Measurements from ENCODE around the gene ADGRL3.

The ADGRL3 gene

GRCh38 chr4:61549336-61549735 is 349.2 kb downstream of the ADGRL3 start:
- Histone ChIP-seq H3K4me3 (ENCODE audit: low read length) (no peak overlapping the region), H3K27me3 (ENCODE audit: control insufficient read depth, insufficient read depth, low read length) (no peaks in the 10 kb centered on the region), H3K4me1 (ENCODE audit: control insufficient read depth, insufficient read depth, low read length) (peaks cover 4% of the 10 kb centered on the region), H3K9me3 (ENCODE audit: control insufficient read depth, low read length) (no peaks in the 10 kb centered on the region), H3K36me3 (ENCODE audit: control insufficient read depth, insufficient read depth, low read length) (no peaks in the 10 kb centered on the region), H3K9ac (ENCODE audit: low read length) (no peak overlapping the region)

- no peaks in the 10 kb centered on the region for H3K36me3 ChIP-seq (ENCODE audit: control insufficient read depth, insufficient read depth, low read length)
- peaks cover 20% of the 10 kb centered on the region for H3K4me1 ChIP-seq (ENCODE audit: control insufficient read depth, insufficient read depth, low read length)
- H3K27me3 ChIP-seq (ENCODE audit: control insufficient read depth, insufficient read depth, low read length): no peaks in the 10 kb centered on the region
- no peak overlapping the region for H3K4me3 ChIP-seq (ENCODE audit: low read length)
- no peak overlapping the region for H3K9ac ChIP-seq (ENCODE audit: low read length)
- no peaks in the 10 kb centered on the region for H3K9me3 ChIP-seq (ENCODE audit: control insufficient read depth, low read length)
Observed at GRCh38 chr4:61553557-61554125, 353.5 kb downstream of the ADGRL3 start.

DNA sequence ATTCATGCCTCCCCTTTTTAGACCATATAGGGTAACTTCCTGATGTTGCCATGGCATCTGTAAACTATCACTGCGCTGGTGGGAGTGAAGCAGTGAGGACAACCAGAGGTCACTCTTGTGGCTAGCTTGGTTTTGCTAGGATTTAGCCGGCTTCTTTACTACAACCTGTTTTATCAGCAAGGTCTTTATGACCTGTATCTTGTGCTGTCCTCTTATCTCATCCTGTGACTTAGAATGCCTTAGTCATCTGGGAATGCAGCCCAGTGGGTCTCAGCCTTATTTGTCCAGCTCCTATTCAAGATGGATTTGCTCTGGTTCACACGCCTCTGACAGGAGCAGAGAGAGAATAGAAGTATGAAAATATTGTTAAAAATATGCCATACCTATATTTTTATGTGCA is 355.7 kb downstream of the ADGRL3 start:
- H3K36me3 ChIP-seq (ENCODE audit: control insufficient read depth, insufficient read depth, low read length): no peaks in the 10 kb centered on the region
- no peaks in the 10 kb centered on the region for H3K9me3 ChIP-seq (ENCODE audit: control insufficient read depth, low read length)
- H3K4me3 ChIP-seq (ENCODE audit: low read length): no peak overlapping the region
- no peaks in the 10 kb centered on the region for H3K27me3 ChIP-seq (ENCODE audit: control insufficient read depth, insufficient read depth, low read length)
- H3K9ac ChIP-seq (ENCODE audit: low read length): no peak overlapping the region
- peaks cover 20% of the 10 kb centered on the region for H3K4me1 ChIP-seq (ENCODE audit: control insufficient read depth, insufficient read depth, low read length)

- Histone ChIP-seq H3K4me1 (ENCODE audit: control insufficient read depth, insufficient read depth, low read length) (peaks cover 20% of the 10 kb centered on the region), H3K4me3 (ENCODE audit: low read length) (no peak overlapping the region), H3K9ac (ENCODE audit: low read length) (no peak overlapping the region), H3K36me3 (ENCODE audit: control insufficient read depth, insufficient read depth, low read length) (no peaks in the 10 kb centered on the region), H3K9me3 (ENCODE audit: control insufficient read depth, low read length) (no peaks in the 10 kb centered on the region), H3K27me3 (ENCODE audit: control insufficient read depth, insufficient read depth, low read length) (no peaks in the 10 kb centered on the region)
Observed at GRCh38 chr4:61556277-61556676, 356.2 kb downstream of the ADGRL3 start.

DNA sequence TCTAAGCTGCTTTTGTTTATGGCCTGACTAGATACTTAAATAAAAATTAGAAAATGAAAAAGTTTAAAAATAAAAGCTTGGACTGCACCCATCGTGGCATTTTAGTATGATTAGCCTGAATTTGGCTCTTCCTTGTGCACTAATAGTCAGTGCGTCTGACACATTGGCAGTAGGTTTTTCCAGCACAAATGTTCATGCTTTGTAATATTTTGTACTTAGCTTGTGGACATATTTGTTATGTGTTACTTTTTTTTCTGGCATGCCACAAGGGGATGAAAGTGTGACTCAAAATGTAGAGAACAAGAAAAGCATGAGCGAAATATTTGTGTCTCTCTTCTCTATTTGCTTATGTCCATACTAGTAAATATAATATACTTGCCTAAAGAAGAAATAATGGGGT is 359.3 kb downstream of the ADGRL3 start:
- no peak overlapping the region for H3K9ac ChIP-seq (ENCODE audit: low read length)
- no peak overlapping the region for H3K4me3 ChIP-seq (ENCODE audit: low read length)
- H3K36me3 ChIP-seq (ENCODE audit: control insufficient read depth, insufficient read depth, low read length): no peaks in the 10 kb centered on the region
- H3K27me3 ChIP-seq (ENCODE audit: control insufficient read depth, insufficient read depth, low read length): no peaks in the 10 kb centered on the region
- H3K4me1 ChIP-seq (ENCODE audit: control insufficient read depth, insufficient read depth, low read length): peaks cover 16% of the 10 kb centered on the region
- no peaks in the 10 kb centered on the region for H3K9me3 ChIP-seq (ENCODE audit: control insufficient read depth, low read length)

DNA sequence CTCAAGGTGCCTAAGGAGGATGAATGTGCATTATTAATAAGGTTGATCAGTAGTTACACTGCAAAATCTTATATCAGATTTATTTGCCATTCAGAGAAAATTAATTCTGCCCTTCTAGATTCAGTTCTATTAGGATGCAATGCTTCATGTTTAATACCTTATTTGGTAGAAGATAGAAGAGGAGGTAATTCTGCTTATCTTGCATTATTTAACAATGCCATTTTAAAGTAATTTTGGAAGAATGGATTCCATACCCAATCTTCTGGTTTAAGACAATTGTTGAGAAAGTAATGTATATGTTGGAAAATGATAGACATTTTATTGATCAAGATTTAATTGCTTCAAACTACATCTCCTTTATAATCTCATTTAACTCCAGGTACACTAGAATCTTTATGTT is 360.9 kb downstream of the ADGRL3 start:
- Histone ChIP-seq H3K9ac (ENCODE audit: low read length) (no peak overlapping the region), H3K9me3 (ENCODE audit: control insufficient read depth, low read length) (no peaks in the 10 kb centered on the region), H3K4me1 (ENCODE audit: control insufficient read depth, insufficient read depth, low read length) (peaks cover 8% of the 10 kb centered on the region), H3K36me3 (ENCODE audit: control insufficient read depth, insufficient read depth, low read length) (no peaks in the 10 kb centered on the region), H3K4me3 (ENCODE audit: low read length) (no peak overlapping the region), H3K27me3 (ENCODE audit: control insufficient read depth, insufficient read depth, low read length) (no peaks in the 10 kb centered on the region)

- Histone ChIP-seq H3K27me3 (ENCODE audit: control insufficient read depth, insufficient read depth, low read length) (no peaks in the 10 kb centered on the region), H3K36me3 (ENCODE audit: control insufficient read depth, insufficient read depth, low read length) (no peaks in the 10 kb centered on the region), H3K9me3 (ENCODE audit: control insufficient read depth, low read length) (no peaks in the 10 kb centered on the region), H3K9ac (ENCODE audit: low read length) (no peak overlapping the region), H3K4me3 (ENCODE audit: low read length) (no peak overlapping the region), H3K4me1 (ENCODE audit: control insufficient read depth, insufficient read depth, low read length) (no peaks in the 10 kb centered on the region)
Observed at GRCh38 chr4:61571761-61572559, 371.8 kb downstream of the ADGRL3 start.

- H3K36me3 ChIP-seq (ENCODE audit: control insufficient read depth, insufficient read depth, low read length): no peaks in the 10 kb centered on the region
- no peak overlapping the region for H3K9ac ChIP-seq (ENCODE audit: low read length)
Observed at GRCh38 chr4:61575796-61576195, 375.7 kb downstream of the ADGRL3 start.

GRCh38 chr4:61579786-61580185 is 379.7 kb downstream of the ADGRL3 start:
- H3K9ac ChIP-seq (ENCODE audit: low read length): no peak overlapping the region
- H3K4me1 ChIP-seq (ENCODE audit: control insufficient read depth, insufficient read depth, low read length): no peaks in the 10 kb centered on the region
- no peaks in the 10 kb centered on the region for H3K36me3 ChIP-seq (ENCODE audit: control insufficient read depth, insufficient read depth, low read length)
- H3K27me3 ChIP-seq (ENCODE audit: control insufficient read depth, insufficient read depth, low read length): no peaks in the 10 kb centered on the region
- H3K4me3 ChIP-seq (ENCODE audit: low read length): no peak overlapping the region
- no peaks in the 10 kb centered on the region for H3K9me3 ChIP-seq (ENCODE audit: control insufficient read depth, low read length)

More at GRCh38 chr4:61575796-61576195, 375.7 kb downstream of the ADGRL3 start:
- no peaks in the 10 kb centered on the region for H3K9me3 ChIP-seq (ENCODE audit: control insufficient read depth, low read length)
- H3K4me3 ChIP-seq (ENCODE audit: low read length): no peak overlapping the region
- H3K27me3 ChIP-seq (ENCODE audit: control insufficient read depth, insufficient read depth, low read length): no peaks in the 10 kb centered on the region
- no peaks in the 10 kb centered on the region for H3K4me1 ChIP-seq (ENCODE audit: control insufficient read depth, insufficient read depth, low read length)

- Histone ChIP-seq H3K9ac (ENCODE audit: low read length) (no peak overlapping the region), H3K4me3 (ENCODE audit: low read length) (no peak overlapping the region), H3K36me3 (ENCODE audit: control insufficient read depth, insufficient read depth, low read length) (no peaks in the 10 kb centered on the region), H3K9me3 (ENCODE audit: control insufficient read depth, low read length) (no peaks in the 10 kb centered on the region), H3K4me1 (ENCODE audit: control insufficient read depth, insufficient read depth, low read length) (no peaks in the 10 kb centered on the region), H3K27me3 (ENCODE audit: control insufficient read depth, insufficient read depth, low read length) (no peaks in the 10 kb centered on the region)
Observed at GRCh38 chr4:61580721-61581377, 380.7 kb downstream of the ADGRL3 start.

- Histone ChIP-seq H3K9ac (ENCODE audit: low read length) (no peak overlapping the region), H3K27me3 (ENCODE audit: control insufficient read depth, insufficient read depth, low read length) (no peaks in the 10 kb centered on the region), H3K4me1 (ENCODE audit: control insufficient read depth, insufficient read depth, low read length) (no peaks in the 10 kb centered on the region), H3K4me3 (ENCODE audit: low read length) (no peak overlapping the region), H3K9me3 (ENCODE audit: control insufficient read depth, low read length) (no peaks in the 10 kb centered on the region), H3K36me3 (ENCODE audit: control insufficient read depth, insufficient read depth, low read length) (no peaks in the 10 kb centered on the region)
Observed at GRCh38 chr4:61583696-61584095, 383.6 kb downstream of the ADGRL3 start.

DNA sequence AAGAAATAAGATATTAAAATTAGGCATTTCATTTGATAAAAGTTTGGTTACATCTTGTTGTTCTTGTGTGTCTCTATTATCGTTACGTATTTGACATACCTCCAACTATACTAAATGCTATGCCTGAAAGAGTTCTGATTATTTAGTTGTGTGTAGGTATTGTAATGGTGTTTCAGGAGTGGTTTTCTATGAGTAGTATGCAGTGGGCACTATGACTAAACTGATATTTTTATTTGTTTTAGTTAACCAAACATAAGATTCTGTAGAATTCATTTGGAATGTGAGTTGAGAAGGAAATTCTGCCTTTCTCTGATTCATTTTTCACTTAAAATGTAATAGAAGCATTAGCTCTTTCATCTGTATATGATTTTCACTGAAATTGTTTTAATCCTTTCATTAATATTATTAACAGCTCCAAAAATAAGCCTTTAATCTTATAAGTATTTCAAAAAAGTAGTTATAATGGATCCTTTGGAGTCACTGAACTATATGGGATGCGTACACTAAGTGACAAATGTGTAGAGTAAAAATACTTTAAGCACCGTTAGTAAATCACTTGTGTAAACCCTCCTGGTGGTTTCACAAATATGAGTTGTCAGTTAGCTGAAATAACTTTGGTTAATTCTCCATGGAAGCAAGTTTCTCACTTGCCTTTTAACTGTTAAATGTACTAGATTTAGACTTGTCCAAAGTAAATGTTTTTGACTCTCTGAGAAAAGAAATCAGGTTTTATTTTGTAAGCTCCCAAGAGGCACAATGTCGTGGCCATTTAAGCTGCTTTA is 388.7 kb downstream of the ADGRL3 start:
- Histone ChIP-seq H3K27me3 (ENCODE audit: control insufficient read depth, insufficient read depth, low read length) (no peaks in the 10 kb centered on the region), H3K4me3 (ENCODE audit: low read length) (no peak overlapping the region), H3K36me3 (ENCODE audit: control insufficient read depth, insufficient read depth, low read length) (no peaks in the 10 kb centered on the region), H3K4me1 (ENCODE audit: control insufficient read depth, insufficient read depth, low read length) (no peaks in the 10 kb centered on the region), H3K9ac (ENCODE audit: low read length) (no peak overlapping the region), H3K9me3 (ENCODE audit: control insufficient read depth, low read length) (no peaks in the 10 kb centered on the region)

Data from mucosa of stomach (tissue), 1 donor.